Heart left ventricle (tissue), 13 donors: ENCODE measurements around the gene ZNG1A.
"Not testable (repeated sequence)": the region's sequence is repeated elsewhere in the genome, so short reads cannot be mapped to it uniquely, and the experiment has no call there.

Source experiments
- POLR2A ChIP-seq, 2 donors: fragments of 450-650 bp; IDR thresholded peaks; one replicate each; pipeline ENCODE4 v1.6.1; 2017; ENCODE audit warnings: antibody characterized with exemption in 2 of 2, mild to moderate bottlenecking in 2 of 2, moderate library complexity in 2 of 2
- TF ChIP-seq, protein P1 (sequence below), 12 donors: fragments of 200-600 bp; sonication (generic) in 4 of 12; IDR thresholded peaks; one replicate each; pipeline versions ENCODE4 v1.5.0 to v1.8.0; 2018 to 2022; ENCODE audit warnings: antibody characterized with exemption in 12 of 12, mild to moderate bottlenecking in 5 of 12
- donor health status: ischemic (EF 13 %, LVEDD 7.1; RV severe dilation, severe dysfunction).
- donor health status: DM: no; HTN: yes; CAD: no.
- donor health status: DM: no; HTN: no; CAD: no.
- donor health status: ischemic (EF 25% LVEDD 6.9; RV normal size, moderate dysfunction).
- donor health status: ischemic (EF 25% LVEDD 5.7; RV mildly dilated, moderate dysfunction).
- donor health status: ischemic (EF 35%, LVEDD 5.7; RV mildly dilated, moderate dysfunction).
- donor health status: nonischemic (EF 11% LVEDD 7.7; RV severe dilation, severe dysfunction).
- donor health status: DM: yes; HTN: yes; CAD: no.
- donor health status: PGD.
- donor health status: ischemic (EF 29% LVEDD 5.4; RV normal size, mild dysfunction).
- donor health status: nonischemic (EF 23%, LVEDD 6.1; RV moderate dilation, normal function).

DNA sequence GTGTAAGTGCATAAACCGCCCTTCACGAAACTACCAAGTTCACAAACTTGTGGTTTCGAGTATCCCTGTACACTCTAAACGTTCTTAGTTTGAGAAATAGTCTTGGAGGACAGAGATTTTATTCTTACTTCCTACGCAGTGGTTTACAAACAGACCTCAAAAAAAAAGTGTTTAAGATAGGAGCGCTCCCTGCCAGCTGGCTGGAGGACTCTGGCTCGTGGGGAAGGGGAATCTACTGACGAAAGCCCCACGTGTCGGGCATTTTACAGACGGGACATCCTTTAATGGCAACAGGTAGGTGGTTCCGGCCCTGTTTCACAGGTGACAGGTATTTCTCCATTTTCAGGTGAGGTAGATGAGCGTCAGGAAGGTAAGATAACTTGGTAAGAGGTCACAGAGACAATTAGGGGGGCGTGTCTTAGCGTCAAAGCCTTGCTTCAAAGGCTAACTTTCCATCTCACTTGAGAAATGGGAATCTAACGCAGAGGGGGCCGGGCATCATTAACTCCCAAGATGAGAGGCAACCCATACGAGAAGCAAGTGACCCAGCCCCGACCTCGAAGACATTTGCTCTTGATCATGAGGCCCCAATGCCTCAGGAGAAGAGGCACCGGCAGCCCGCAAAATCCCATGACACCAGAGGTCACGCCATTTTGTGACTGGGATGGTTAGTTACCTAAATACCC lies 573 bp downstream of the ZNG1A start:
- TF ChIP-seq, protein P1, sequence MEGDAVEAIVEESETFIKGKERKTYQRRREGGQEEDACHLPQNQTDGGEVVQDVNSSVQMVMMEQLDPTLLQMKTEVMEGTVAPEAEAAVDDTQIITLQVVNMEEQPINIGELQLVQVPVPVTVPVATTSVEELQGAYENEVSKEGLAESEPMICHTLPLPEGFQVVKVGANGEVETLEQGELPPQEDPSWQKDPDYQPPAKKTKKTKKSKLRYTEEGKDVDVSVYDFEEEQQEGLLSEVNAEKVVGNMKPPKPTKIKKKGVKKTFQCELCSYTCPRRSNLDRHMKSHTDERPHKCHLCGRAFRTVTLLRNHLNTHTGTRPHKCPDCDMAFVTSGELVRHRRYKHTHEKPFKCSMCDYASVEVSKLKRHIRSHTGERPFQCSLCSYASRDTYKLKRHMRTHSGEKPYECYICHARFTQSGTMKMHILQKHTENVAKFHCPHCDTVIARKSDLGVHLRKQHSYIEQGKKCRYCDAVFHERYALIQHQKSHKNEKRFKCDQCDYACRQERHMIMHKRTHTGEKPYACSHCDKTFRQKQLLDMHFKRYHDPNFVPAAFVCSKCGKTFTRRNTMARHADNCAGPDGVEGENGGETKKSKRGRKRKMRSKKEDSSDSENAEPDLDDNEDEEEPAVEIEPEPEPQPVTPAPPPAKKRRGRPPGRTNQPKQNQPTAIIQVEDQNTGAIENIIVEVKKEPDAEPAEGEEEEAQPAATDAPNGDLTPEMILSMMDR (IDR thresholded peaks at IDR 0.05), result not testable (repeated sequence)
- TF ChIP-seq POLR2A (IDR thresholded peaks at IDR 0.05), result not testable (repeated sequence)
